Measurements from ENCODE around the gene IVNS1ABP. TPM values are rescaled to one million over a fixed set of nuclear protein-coding genes. Genes with fewer than 3 reads are reported as not detected.

IVNS1ABP gene
- total and polyA plus RNA-seq, 2 experiments from 2014 or later, result 73.5 to 162 TPM

DNA sequence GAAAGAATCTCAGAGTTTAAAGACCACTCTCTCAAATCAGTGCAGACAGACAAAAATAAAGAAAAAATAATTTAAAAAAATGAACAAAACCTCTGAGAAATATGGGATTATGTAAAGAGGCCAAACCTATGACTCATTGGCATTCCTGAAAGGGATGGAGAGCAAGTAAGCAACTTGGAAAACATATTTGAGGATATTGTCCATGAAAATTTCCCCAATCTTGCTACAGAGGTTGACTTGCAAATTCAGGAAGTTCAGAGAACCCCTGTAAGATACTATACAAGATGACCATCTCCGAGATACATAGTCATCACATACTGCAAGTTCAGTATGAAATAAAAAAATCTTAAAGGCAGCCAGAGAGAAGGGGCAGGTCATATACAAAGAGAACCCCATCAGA is 43.7 kb upstream of the IVNS1ABP start:
- H3K4me3 ChIP-seq, result no peak overlapping the region
- H3K27ac ChIP-seq (ENCODE audit: low read depth), result no peak overlapping the region
- H3K36me3 Mint-ChIP-seq (ENCODE audit: low read depth), result peaks cover 7% of the 10 kb centered on the region; the same call in 1 of the 3 replicates
- TF ChIP-seq EZH2phosphoT487 (IDR thresholded peaks at IDR 0.05; ENCODE audit: unreplicated experiment), result no peak
- TF ChIP-seq, protein P1, sequence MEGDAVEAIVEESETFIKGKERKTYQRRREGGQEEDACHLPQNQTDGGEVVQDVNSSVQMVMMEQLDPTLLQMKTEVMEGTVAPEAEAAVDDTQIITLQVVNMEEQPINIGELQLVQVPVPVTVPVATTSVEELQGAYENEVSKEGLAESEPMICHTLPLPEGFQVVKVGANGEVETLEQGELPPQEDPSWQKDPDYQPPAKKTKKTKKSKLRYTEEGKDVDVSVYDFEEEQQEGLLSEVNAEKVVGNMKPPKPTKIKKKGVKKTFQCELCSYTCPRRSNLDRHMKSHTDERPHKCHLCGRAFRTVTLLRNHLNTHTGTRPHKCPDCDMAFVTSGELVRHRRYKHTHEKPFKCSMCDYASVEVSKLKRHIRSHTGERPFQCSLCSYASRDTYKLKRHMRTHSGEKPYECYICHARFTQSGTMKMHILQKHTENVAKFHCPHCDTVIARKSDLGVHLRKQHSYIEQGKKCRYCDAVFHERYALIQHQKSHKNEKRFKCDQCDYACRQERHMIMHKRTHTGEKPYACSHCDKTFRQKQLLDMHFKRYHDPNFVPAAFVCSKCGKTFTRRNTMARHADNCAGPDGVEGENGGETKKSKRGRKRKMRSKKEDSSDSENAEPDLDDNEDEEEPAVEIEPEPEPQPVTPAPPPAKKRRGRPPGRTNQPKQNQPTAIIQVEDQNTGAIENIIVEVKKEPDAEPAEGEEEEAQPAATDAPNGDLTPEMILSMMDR (conservative IDR thresholded peaks at IDR 0.05; ENCODE audit: low read depth in 2 of 2), result no peak
- TF ChIP-seq ZNF331 (CRISPR knock-in tag; IDR thresholded peaks at IDR 0.05; ENCODE audit: low read depth), result no peak
- TF ChIP-seq POLR2AphosphoS5 (IDR thresholded peaks at IDR 0.05; ENCODE audit: low read depth), result no peak
- TF ChIP-seq, protein P2, sequence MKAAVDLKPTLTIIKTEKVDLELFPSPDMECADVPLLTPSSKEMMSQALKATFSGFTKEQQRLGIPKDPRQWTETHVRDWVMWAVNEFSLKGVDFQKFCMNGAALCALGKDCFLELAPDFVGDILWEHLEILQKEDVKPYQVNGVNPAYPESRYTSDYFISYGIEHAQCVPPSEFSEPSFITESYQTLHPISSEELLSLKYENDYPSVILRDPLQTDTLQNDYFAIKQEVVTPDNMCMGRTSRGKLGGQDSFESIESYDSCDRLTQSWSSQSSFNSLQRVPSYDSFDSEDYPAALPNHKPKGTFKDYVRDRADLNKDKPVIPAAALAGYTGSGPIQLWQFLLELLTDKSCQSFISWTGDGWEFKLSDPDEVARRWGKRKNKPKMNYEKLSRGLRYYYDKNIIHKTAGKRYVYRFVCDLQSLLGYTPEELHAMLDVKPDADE (IDR thresholded peaks at IDR 0.05), result no peak
- TF ChIP-seq ZNF114 (CRISPR knock-in tag; IDR thresholded peaks at IDR 0.05), result no peak
- no peak for TF ChIP-seq STAT1 (IDR thresholded peaks at IDR 0.05; ENCODE audit: unreplicated experiment)
- H3K9me2 ChIP-seq (ENCODE audit: insufficient read depth), result 0 out of 2 replicates have a peak, but pooled peaks cover 3% of the 10 kb centered on the region
- H3K4me1 ChIP-seq (ENCODE audit: insufficient read depth), result no peaks in the 10 kb centered on the region
- no peak overlapping the region for H3K4me3 Mint-ChIP-seq
- H3K4me1 Mint-ChIP-seq, result peaks cover 12% of the 10 kb centered on the region
- no peak for DNase-seq (ENCODE audit: low spot score)
- ATAC-seq, result no peak
- H3K27me3 Mint-ChIP-seq (ENCODE audit: insufficient read depth, low read depth, poor library complexity), result peaks cover 2% of the 10 kb centered on the region
- peaks cover 10% of the 10 kb centered on the region; the same call in 2 of the 3 replicates for H3K9me3 Mint-ChIP-seq
- no peaks in the 10 kb centered on the region for H3K36me3 ChIP-seq (ENCODE audit: insufficient read depth)
- H3K27ac Mint-ChIP-seq, result no peak overlapping the region
- H3K79me2 ChIP-seq (replicated peaks; ENCODE audit: insufficient read depth), result no peaks in the 10 kb centered on the region
- no peaks in the 10 kb centered on the region for H3F3A ChIP-seq (replicated peaks; ENCODE audit: low read depth)
- no peaks in the 10 kb centered on the region for H4K20me1 ChIP-seq (replicated peaks; ENCODE audit: insufficient read depth)
- H2AFZ ChIP-seq, result no peak overlapping the region
- no peaks in the 10 kb centered on the region for H3K27me3 ChIP-seq (ENCODE audit: insufficient read depth)
- no peak overlapping the region for H3K4me2 ChIP-seq

DNA sequence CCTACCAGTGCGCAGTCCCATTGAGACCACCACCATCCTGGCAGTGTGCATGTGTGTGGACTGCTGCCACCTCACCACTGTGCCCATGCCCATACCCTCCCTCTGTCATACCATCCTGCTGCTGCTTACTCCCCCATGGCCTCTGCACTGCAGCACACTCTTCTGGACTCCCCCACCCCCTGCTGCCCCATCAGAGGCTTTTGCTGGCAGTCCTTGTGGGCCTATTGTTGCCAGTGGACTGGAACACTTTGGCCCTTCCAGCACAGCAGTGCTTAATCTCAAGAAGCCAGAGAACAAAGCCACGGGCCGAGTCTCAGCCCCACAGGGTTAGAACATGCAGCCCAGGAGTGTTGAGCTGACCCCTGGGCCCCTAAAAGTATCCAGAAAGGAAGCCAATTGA is 41.9 kb upstream of the IVNS1ABP start:
- no peaks in the 10 kb centered on the region for H3K27me3 ChIP-seq (ENCODE audit: insufficient read depth)
- Mint-ChIP-seq H3K36me3 (ENCODE audit: low read depth) (peaks cover 7% of the 10 kb centered on the region; the same call in 1 of the 3 replicates), H3K4me1 (peaks cover 3% of the 10 kb centered on the region; the same call in 1 of the 3 replicates), H3K9me3 (peaks cover 10% of the 10 kb centered on the region; the same call in 2 of the 3 replicates), H3K27ac (no peak overlapping the region), H3K4me3 (no peak overlapping the region), H3K27me3 (ENCODE audit: insufficient read depth, low read depth, poor library complexity) (peaks cover 2% of the 10 kb centered on the region)
- no peaks in the 10 kb centered on the region for H3F3A ChIP-seq (replicated peaks; ENCODE audit: low read depth)
- no peak overlapping the region for H3K27ac ChIP-seq (ENCODE audit: low read depth)
- no peak overlapping the region for H3K4me2 ChIP-seq
- no peaks in the 10 kb centered on the region for H3K36me3 ChIP-seq (ENCODE audit: insufficient read depth)
- H3K79me2 ChIP-seq (replicated peaks; ENCODE audit: insufficient read depth), result no peaks in the 10 kb centered on the region
- ATAC-seq (no peak), DNase-seq (ENCODE audit: low spot score) (no peak)
- no peak overlapping the region for H2AFZ ChIP-seq
- 0 out of 2 replicates have a peak, but pooled peaks cover 3% of the 10 kb centered on the region for H3K9me2 ChIP-seq (ENCODE audit: insufficient read depth)
- H4K20me1 ChIP-seq (replicated peaks; ENCODE audit: insufficient read depth), result no peaks in the 10 kb centered on the region
- no peaks in the 10 kb centered on the region for H3K4me1 ChIP-seq (ENCODE audit: insufficient read depth)
- H3K4me3 ChIP-seq, result no peak overlapping the region
- TF ChIP-seq EZH2 (IDR thresholded peaks at IDR 0.05; ENCODE audit: low read depth, unreplicated experiment) (no peak), NANOG (IDR thresholded peaks at IDR 0.05; ENCODE audit: borderline replicate concordance) (no peak), CREB1 (CRISPR knock-in tag; IDR thresholded peaks at IDR 0.05; ENCODE audit: low read depth) (no peak), EZH2phosphoT487 (IDR thresholded peaks at IDR 0.05; ENCODE audit: unreplicated experiment) (no peak), STAT1 (IDR thresholded peaks at IDR 0.05; ENCODE audit: unreplicated experiment) (no peak), ZNF114 (CRISPR knock-in tag; IDR thresholded peaks at IDR 0.05) (no peak)
- TF ChIP-seq, protein P2 (IDR thresholded peaks at IDR 0.05), result no peak
- TF ChIP-seq, protein P3, sequence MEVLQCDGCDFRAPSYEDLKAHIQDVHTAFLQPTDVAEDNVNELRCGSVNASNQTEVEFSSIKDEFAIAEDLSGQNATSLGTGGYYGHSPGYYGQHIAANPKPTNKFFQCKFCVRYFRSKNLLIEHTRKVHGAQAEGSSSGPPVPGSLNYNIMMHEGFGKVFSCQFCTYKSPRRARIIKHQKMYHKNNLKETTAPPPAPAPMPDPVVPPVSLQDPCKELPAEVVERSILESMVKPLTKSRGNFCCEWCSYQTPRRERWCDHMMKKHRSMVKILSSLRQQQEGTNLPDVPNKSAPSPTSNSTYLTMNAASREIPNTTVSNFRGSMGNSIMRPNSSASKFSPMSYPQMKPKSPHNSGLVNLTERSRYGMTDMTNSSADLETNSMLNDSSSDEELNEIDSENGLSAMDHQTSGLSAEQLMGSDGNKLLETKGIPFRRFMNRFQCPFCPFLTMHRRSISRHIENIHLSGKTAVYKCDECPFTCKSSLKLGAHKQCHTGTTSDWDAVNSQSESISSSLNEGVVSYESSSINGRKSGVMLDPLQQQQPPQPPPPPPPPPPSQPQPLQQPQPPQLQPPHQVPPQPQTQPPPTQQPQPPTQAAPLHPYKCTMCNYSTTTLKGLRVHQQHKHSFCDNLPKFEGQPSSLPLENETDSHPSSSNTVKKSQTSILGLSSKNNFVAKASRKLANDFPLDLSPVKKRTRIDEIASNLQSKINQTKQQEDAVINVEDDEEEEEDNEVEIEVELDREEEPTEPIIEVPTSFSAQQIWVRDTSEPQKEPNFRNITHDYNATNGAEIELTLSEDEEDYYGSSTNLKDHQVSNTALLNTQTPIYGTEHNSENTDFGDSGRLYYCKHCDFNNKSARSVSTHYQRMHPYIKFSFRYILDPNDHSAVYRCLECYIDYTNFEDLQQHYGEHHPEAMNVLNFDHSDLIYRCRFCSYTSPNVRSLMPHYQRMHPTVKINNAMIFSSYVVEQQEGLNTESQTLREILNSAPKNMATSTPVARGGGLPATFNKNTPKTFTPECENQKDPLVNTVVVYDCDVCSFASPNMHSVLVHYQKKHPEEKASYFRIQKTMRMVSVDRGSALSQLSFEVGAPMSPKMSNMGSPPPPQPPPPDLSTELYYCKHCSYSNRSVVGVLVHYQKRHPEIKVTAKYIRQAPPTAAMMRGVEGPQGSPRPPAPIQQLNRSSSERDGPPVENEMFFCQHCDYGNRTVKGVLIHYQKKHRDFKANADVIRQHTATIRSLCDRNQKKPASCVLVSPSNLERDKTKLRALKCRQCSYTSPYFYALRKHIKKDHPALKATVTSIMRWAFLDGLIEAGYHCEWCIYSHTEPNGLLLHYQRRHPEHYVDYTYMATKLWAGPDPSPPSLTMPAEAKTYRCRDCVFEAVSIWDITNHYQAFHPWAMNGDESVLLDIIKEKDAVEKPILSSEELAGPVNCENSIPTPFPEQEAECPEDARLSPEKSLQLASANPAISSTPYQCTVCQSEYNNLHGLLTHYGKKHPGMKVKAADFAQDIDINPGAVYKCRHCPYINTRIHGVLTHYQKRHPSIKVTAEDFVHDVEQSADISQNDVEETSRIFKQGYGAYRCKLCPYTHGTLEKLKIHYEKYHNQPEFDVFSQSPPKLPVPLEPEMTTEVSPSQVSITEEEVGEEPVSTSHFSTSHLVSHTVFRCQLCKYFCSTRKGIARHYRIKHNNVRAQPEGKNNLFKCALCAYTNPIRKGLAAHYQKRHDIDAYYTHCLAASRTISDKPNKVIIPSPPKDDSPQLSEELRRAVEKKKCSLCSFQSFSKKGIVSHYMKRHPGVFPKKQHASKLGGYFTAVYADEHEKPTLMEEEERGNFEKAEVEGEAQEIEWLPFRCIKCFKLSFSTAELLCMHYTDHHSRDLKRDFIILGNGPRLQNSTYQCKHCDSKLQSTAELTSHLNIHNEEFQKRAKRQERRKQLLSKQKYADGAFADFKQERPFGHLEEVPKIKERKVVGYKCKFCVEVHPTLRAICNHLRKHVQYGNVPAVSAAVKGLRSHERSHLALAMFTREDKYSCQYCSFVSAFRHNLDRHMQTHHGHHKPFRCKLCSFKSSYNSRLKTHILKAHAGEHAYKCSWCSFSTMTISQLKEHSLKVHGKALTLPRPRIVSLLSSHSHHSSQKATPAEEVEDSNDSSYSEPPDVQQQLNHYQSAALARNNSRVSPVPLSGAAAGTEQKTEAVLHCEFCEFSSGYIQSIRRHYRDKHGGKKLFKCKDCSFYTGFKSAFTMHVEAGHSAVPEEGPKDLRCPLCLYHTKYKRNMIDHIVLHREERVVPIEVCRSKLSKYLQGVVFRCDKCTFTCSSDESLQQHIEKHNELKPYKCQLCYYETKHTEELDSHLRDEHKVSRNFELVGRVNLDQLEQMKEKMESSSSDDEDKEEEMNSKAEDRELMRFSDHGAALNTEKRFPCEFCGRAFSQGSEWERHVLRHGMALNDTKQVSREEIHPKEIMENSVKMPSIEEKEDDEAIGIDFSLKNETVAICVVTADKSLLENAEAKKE (CRISPR knock-in tag; IDR thresholded peaks at IDR 0.05), result no peak
